Prostate gland (tissue), 2 donors: ENCODE measurements around the gene NOVA2. TPM values are rescaled to one million over a fixed set of nuclear protein-coding genes. Genes with fewer than 3 reads are reported as not detected.

ENCODE experiments used
- DNase-seq: peaks from one replicate; pipeline ENCODE4 v3.0.0-alpha.2; 2019; ENCODE audit warnings: low spot score
- H3K27ac ChIP-seq, 2 donors: fragments of 200-600 bp; sonication (generic); 2 replicates each; pipeline ENCODE4 v1.5.1; 2017 to 2019
- H3K27me3 ChIP-seq: fragments of 200-600 bp; sonication (generic); replicated peaks from 2 replicates; pipeline ENCODE4 v1.5.1; 2019; ENCODE audit not compliant: insufficient read depth
- H3K36me3 ChIP-seq, 2 donors: fragments of 200-600 bp; sonication (generic); 1 replicate in 1 of 2; 2 replicates in 1 of 2; pipeline versions ENCODE4 v1.5.1 to v1.8.1; 2017 to 2019
- H3K4me1 ChIP-seq: fragments of 200-600 bp; sonication (generic); replicated peaks from 2 replicates; pipeline ENCODE4 v1.5.1; 2019
- H3K4me3 ChIP-seq, 2 donors: fragments of 200-600 bp; sonication (generic); 2 replicates each; pipeline ENCODE4 v1.5.1; 2017 to 2019
- H3K9me3 ChIP-seq: fragments of 200-600 bp; sonication (generic); 2 replicates; pipeline ENCODE4 v1.5.1; 2017
- POLR2A ChIP-seq: fragments of 450-650 bp; IDR thresholded peaks from one replicate; pipeline ENCODE4 v1.6.1; 2016; ENCODE audit warnings: antibody characterized with exemption, mild to moderate bottlenecking
- POLR2AphosphoS5 ChIP-seq: sonication (generic); formaldehyde crosslinking; IDR thresholded peaks from one replicate; pipeline ENCODE4 v1.6.1; 2017; ENCODE audit warnings: antibody characterized with exemption
- WGBS: methylation state at CpG from one replicate; pipeline ENCODE4 v1.1.5; 2018; 5-methylcytosine and 5-hydroxymethylcytosine counted together
- intact Hi-C: fragments of 100-400 bp; cut with DNase I; formaldehyde crosslinking; loops from one replicate; pipeline ENCODE4 v1.14.2; 2022
- total RNA-seq, 2 donors: library from RNA; depleted of rRNA; stranded (reverse); fragments of >200 nt; gene quantifications; one replicate each; pipeline ENCODE4 v1.1.0, GENCODE V29; 2016
- TF ChIP-seq, protein P1 (sequence below), 4 experiments: fragments of 200-600 bp in 2 of 4; fragments of 450-650 bp in 2 of 4; sonication (generic) in 2 of 4; IDR thresholded peaks; 1 replicate in 3 of 4; 2 replicates in 1 of 4; pipeline ENCODE4 v1.5.1; 2016 to 2019; ENCODE audit warnings: antibody characterized with exemption in 4 of 4, mild to moderate bottlenecking in 2 of 4, moderate library complexity in 2 of 4

The NOVA2 gene
- total RNA-seq, 2 donors from 2014 or later, result 0.87 to 3.1 TPM

DNA sequence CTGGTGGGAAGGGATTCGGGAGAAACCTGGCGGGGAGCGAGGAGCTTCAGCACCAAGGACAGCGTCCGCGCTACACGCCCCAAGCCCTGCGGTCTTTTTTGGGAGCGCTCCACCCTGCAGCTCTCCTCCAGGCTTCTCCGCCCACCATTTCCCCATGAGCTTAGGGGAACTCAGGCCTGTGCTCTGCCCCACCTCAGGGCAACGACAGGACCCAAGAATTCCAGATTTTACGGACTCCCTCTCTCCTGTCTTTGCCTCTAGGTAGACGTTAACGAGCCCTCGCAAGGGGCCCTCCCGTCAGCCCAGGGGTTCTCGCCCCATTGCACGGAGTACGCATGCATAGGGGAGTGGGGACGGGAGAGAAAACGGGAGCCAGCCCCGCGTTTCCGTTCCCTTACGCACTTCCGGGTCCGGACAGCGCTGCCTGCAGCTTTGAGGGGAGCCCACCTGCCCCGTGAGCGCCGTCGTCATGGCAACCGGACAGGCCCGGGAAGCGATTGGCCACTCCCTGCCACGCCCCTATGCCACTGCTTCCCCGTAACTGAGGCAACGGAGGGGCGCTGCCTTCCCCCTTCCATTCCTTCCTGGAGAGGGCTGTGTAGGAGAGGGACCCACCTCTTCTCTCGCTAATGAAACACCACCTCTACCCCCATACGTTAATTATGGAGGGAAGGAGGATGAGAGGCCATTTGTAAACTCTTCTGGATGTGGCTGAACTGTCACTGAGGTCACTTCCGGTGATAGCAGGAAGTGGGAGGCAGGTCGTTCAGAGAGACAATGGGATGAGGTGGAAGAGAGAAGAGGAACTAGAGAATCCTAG is 20.8 kb downstream of the NOVA2 start:
- DNase-seq, result no peak
- intact Hi-C loops, result no loop called here
- no peaks in the 10 kb centered on the region for H3K27me3 ChIP-seq
- no peak overlapping the region for H3K4me3 ChIP-seq
- no peaks in the 10 kb centered on the region for H3K4me1 ChIP-seq
- no peak overlapping the region for H3K27ac ChIP-seq
- H3K36me3 ChIP-seq, result no peaks in the 10 kb centered on the region
- no peaks in the 10 kb centered on the region for H3K9me3 ChIP-seq
- 5% methylated on average over 43 of the region's 43 CpGs for WGBS
- TF ChIP-seq, protein P1, sequence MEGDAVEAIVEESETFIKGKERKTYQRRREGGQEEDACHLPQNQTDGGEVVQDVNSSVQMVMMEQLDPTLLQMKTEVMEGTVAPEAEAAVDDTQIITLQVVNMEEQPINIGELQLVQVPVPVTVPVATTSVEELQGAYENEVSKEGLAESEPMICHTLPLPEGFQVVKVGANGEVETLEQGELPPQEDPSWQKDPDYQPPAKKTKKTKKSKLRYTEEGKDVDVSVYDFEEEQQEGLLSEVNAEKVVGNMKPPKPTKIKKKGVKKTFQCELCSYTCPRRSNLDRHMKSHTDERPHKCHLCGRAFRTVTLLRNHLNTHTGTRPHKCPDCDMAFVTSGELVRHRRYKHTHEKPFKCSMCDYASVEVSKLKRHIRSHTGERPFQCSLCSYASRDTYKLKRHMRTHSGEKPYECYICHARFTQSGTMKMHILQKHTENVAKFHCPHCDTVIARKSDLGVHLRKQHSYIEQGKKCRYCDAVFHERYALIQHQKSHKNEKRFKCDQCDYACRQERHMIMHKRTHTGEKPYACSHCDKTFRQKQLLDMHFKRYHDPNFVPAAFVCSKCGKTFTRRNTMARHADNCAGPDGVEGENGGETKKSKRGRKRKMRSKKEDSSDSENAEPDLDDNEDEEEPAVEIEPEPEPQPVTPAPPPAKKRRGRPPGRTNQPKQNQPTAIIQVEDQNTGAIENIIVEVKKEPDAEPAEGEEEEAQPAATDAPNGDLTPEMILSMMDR (IDR thresholded peaks at IDR 0.05), result no peak
- TF ChIP-seq POLR2AphosphoS5 (no peak), POLR2A (no peak)

DNA sequence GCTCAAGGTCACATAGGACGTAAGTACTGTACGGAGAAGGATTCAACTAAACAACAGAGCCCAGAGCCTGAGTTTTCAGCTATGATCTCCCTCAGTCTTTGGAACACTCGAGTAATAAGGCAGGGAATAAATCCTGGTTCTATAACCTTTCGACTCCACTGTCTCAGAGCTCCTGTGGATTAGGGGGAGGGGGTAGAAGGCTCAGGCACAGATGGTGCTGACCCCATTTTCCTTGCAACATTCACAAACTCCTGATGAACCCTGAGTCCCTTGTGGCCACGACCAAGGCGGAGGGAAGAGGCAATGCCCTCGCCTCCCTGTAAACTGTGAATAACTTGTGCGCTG is 21.4 kb downstream of the NOVA2 start:
- TF ChIP-seq POLR2AphosphoS5 (no peak), POLR2A (no peak)
- TF ChIP-seq, protein P1 (IDR thresholded peaks at IDR 0.05), result no peak
- Histone ChIP-seq H3K27ac (no peak overlapping the region), H3K4me1 (no peaks in the 10 kb centered on the region), H3K27me3 (no peaks in the 10 kb centered on the region), H3K9me3 (no peaks in the 10 kb centered on the region), H3K4me3 (no peak overlapping the region), H3K36me3 (no peaks in the 10 kb centered on the region)
- DNase-seq, result no peak
- 37% methylated on average over 8 of the region's 8 CpGs for WGBS
- intact Hi-C loops, result no loop called here

DNA sequence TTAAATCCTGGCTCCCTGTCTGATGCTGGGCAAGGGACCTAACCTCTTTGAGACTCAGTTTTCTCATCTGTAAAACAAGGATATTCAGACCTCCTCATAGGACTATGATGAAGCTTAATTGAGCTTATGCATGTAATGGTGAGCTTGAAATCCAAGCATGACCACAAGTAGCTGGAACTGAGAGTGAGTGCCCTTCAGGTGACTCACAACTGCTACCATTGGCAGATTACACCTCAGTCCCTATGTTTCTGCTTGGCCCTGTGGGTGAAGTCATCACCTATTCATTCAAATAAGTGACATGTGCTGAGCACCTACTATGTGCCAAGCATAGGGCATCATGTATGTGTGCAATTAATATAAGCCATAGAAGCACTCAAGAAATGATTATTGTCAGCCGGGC is 25.7 kb downstream of the NOVA2 start:
- Histone ChIP-seq H3K27me3 (no peaks in the 10 kb centered on the region), H3K4me3 (no peak overlapping the region), H3K36me3 (no peaks in the 10 kb centered on the region), H3K9me3 (no peaks in the 10 kb centered on the region), H3K27ac (no peak overlapping the region), H3K4me1 (no peaks in the 10 kb centered on the region)
- intact Hi-C loops, result no loop called here
- TF ChIP-seq POLR2A (no peak), POLR2AphosphoS5 (no peak)
- TF ChIP-seq, protein P1 (IDR thresholded peaks at IDR 0.05), result no peak
- WGBS, result 82% methylated on average over 1 of the region's 1 CpG
- no peak for DNase-seq

DNA sequence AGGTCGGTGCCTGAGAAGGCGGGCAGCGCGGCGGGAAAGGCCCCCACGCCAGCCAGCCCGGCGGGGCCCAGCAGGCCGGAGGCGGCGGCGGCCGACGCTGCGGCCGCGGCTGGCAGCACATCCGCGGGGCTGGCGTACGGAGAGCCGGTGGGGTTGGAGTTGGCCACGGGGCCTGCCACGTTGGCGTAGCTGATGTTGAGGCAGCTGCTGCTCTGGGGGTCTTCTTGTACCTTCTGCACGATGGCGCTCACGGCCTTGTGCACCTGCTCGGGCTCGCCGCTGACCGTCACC is 33.2 kb downstream of the NOVA2 start:
- Histone ChIP-seq H3K4me3 (no peak overlapping the region), H3K27ac (no peak overlapping the region), H3K4me1 (no peaks in the 10 kb centered on the region), H3K36me3 (no peaks in the 10 kb centered on the region), H3K27me3 (peaks cover 3% of the 10 kb centered on the region), H3K9me3 (no peaks in the 10 kb centered on the region)
- 74% methylated on average over 32 of the region's 32 CpGs for WGBS
- intact Hi-C loops, result no loop called here
- no peak for DNase-seq
- TF ChIP-seq, protein P1 (IDR thresholded peaks at IDR 0.05), result no peak

DNA sequence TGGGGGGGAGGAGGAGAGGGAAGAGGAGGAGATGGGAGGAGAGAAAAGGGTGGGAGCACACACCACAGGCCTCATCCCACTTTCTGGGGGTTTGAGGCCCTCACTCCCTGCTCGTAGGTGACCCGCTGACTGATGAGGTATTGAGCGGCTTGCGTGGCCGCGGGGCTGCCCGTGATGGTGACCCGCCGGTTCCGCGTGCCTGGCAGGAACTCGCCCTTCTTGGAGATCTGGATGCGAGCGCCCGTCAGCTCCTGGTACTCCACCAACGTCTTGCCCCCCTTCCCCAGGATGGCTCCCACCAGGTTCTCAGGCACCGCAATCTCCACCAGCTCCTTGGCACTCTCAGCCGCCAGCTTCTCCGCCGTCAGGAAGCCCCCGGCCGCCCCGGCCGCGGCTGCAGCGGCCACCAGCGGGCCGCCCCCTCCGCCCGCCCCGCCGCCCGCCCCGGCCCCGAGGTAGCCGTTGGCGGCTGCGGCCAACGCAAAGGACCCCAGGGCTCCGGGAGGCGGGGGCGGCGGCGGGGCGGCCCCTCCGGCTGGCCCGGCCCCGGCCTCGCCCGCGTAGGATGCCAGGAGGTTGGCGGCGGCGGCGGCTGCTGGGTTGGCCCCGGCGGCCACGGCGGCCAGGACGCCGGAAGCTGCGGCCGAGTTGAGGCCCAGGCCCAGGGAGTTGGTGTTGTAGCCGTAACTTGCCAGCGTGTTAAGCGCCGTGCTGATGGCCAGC is 33.7 kb downstream of the NOVA2 start:
- H3K4me1 ChIP-seq, result no peaks in the 10 kb centered on the region
- intact Hi-C loops, result no loop called here
- no peak for DNase-seq
- no peaks in the 10 kb centered on the region for H3K9me3 ChIP-seq
- H3K27ac ChIP-seq, result no peak overlapping the region
- H3K27me3 ChIP-seq, result peaks cover 3% of the 10 kb centered on the region
- 55% methylated on average over 21 of the region's 67 CpGs for WGBS
- TF ChIP-seq POLR2AphosphoS5 (no peak), POLR2A (no peak)
- TF ChIP-seq, protein P1 (IDR thresholded peaks at IDR 0.05), result no peak
- H3K4me3 ChIP-seq, result no peak overlapping the region
- H3K36me3 ChIP-seq, result no peaks in the 10 kb centered on the region
